Erythroblast (primary cell): Measurements from ENCODE around the gene SORCS3.

Source experiments
- GATA1 ChIP-seq: IDR thresholded peaks from 2 replicates; pipeline ENCODE4 v1.6.1; 2011; ENCODE audit warnings: low read depth, mild to moderate bottlenecking, control low read depth, low read length, moderate library complexity
- POLR2A ChIP-seq: IDR thresholded peaks from 2 replicates; pipeline ENCODE4 v1.6.1; 2011; ENCODE audit warnings: mild to moderate bottlenecking, low read length

GRCh38 chr10:104895541-104895940 is 254.5 kb downstream of the SORCS3 start:
- TF ChIP-seq POLR2A (no peak), GATA1 (no peak)
